Adrenal gland (tissue), 12 donors: ENCODE results near the gene SH3GLB1. TPM values are rescaled to one million over a fixed set of nuclear protein-coding genes. Genes with fewer than 3 reads are reported as not detected.
"Not testable (repeated sequence)": the region's sequence is repeated elsewhere in the genome, so short reads cannot be mapped to it uniquely, and the experiment has no call there.

ENCODE experiments used
- DNase-seq, 7 donors: peaks; one replicate each; pipeline ENCODE4 v3.0.0-alpha.2; 2019 to 2020
- H3K27ac ChIP-seq, 5 donors: fragments of 200-600 bp; sonication (generic) in 4 of 5; 1 replicate in 3 of 5; 2 replicates in 2 of 5; pipeline versions ENCODE4 v1.5.1 to v1.8.0; 2016 to 2020; ENCODE audit warnings: mild to moderate bottlenecking in 1 of 5
- H3K27me3 ChIP-seq: fragments of 200-600 bp; 2 replicates; pipeline ENCODE4 v1.8.0; 2021
- H3K36me3 ChIP-seq, 2 donors: fragments of 200-600 bp; replicated peaks in 1 of 2; 1 replicate in 1 of 2; 2 replicates in 1 of 2; pipeline versions ENCODE4 v1.5.1 to v1.8.0; 2018 to 2022
- H3K4me1 ChIP-seq, 2 donors: fragments of 200-600 bp; replicated peaks in 1 of 2; 1 replicate in 1 of 2; 2 replicates in 1 of 2; pipeline versions ENCODE4 v1.5.1 to v1.8.0; 2018 to 2021
- H3K4me3 ChIP-seq, 4 donors: fragments of 200-600 bp; sonication (generic) in 3 of 4; one replicate each; pipeline ENCODE4 v1.5.1; 2016 to 2018
- H3K9me3 ChIP-seq, 3 donors: fragments of 200-600 bp; sonication (generic) in 1 of 3; replicated peaks in 1 of 3; 1 replicate in 2 of 3; 2 replicates in 1 of 3; pipeline versions ENCODE4 v1.5.1 to v1.8.0; 2016 to 2021
- POLR2A ChIP-seq, 2 donors: fragments of 450-650 bp; IDR thresholded peaks; one replicate each; pipeline ENCODE4 v1.6.1; 2017; ENCODE audit warnings: antibody characterized with exemption in 2 of 2, mild to moderate bottlenecking in 2 of 2, moderate library complexity in 1 of 2
- WGBS, 4 donors: extraction: QIAGEN DNeasy Blood & Tissue Kit in 2 of 4; methylation state at CpG; one replicate each; pipeline versions ENCODE4 v1.1.5 to v1.1.7; 2013 to 2017; 5-methylcytosine and 5-hydroxymethylcytosine counted together
- intact Hi-C, 2 donors: fragments of 100-400 bp; cut with DNase I; formaldehyde crosslinking; loops; one replicate each; pipeline versions ENCODE4 v1.14.1 to v1.15.0; 2022 to 2023
- polyA plus RNA-seq, 3 donors: library from polyadenylated mRNA; stranded (reverse); fragments of 200-250 nt in 2 of 3; fragments of 350-450 nt in 1 of 3; fragmentation: Illumina TruSeq in 1 of 3; extraction: RNeasy Lipid Tissue Mini Kit (QIAGEN cat#74804) in 1 of 3; gene quantifications; one replicate each; pipeline ENCODE4 v1.2.3, GENCODE V29; 2013 to 2014
- total RNA-seq, 9 donors: library from RNA; depleted of rRNA in 4 of 9; stranded (reverse); fragments of >200 nt in 4 of 9; fragments of 120-200 nt in 1 of 9; fragmentation: NEBNext Ultra II Directional in 1 of 9; extraction: Animal tissue kit (Norgen Biotek cat#: 25700) in 1 of 9; gene quantifications; one replicate each; pipeline versions ENCODE4 v1.1.0 to v1.2.4, GENCODE V29; 2013 to 2023
- TF ChIP-seq, protein P1 (sequence below), 6 experiments: fragments of 450-650 bp in 4 of 6; fragments of 200-600 bp in 2 of 6; sonication (generic) in 1 of 6; IDR thresholded peaks; 1 replicate in 5 of 6; 2 replicates in 1 of 6; pipeline versions ENCODE4 v1.5.1 to v1.8.0; 2016 to 2021; ENCODE audit warnings: antibody characterized with exemption in 6 of 6, mild to moderate bottlenecking in 2 of 6, moderate library complexity in 1 of 6
- donor health status: healthy with polysubstance abuse.
- donor health status: Bipolar disorder and iron deficiency.
- donor health status: DM: yes; HTN: yes; CAD: no.
- donor health status: DM: no; HTN: no; CAD: no.
- donor health status: DM: no; HTN: no; CAD: no.
- donor health status: DM: yes; HTN: yes; CAD: no.

SH3GLB1 gene
- total and polyA plus RNA-seq, 12 donors, result 22.5 to 105 (median 51.3) TPM

DNA sequence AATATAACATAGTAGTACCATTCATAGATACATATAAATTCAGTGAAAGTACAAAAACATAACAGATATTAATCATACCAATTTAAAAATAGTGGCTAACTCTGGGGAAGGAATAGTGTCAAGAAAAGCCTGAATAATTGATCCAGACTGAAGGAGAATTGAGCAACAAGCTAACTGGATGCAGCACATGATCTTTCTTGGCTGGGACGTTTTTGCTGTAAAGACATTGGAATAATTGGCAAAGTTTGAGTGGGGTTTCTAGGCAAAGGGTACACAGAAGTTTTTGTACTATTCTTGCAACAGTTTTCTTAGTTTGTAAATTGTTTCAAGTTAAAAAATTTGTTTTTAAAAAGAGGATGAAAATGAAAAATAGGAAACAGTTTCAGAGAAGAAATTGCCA lies 2.6 kb upstream of the SH3GLB1 start:
- intact Hi-C loops, result no loop called here
- no peak for TF ChIP-seq POLR2A (IDR thresholded peaks at IDR 0.05)
- TF ChIP-seq, protein P1, sequence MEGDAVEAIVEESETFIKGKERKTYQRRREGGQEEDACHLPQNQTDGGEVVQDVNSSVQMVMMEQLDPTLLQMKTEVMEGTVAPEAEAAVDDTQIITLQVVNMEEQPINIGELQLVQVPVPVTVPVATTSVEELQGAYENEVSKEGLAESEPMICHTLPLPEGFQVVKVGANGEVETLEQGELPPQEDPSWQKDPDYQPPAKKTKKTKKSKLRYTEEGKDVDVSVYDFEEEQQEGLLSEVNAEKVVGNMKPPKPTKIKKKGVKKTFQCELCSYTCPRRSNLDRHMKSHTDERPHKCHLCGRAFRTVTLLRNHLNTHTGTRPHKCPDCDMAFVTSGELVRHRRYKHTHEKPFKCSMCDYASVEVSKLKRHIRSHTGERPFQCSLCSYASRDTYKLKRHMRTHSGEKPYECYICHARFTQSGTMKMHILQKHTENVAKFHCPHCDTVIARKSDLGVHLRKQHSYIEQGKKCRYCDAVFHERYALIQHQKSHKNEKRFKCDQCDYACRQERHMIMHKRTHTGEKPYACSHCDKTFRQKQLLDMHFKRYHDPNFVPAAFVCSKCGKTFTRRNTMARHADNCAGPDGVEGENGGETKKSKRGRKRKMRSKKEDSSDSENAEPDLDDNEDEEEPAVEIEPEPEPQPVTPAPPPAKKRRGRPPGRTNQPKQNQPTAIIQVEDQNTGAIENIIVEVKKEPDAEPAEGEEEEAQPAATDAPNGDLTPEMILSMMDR (IDR thresholded peaks at IDR 0.05), result no peak

DNA sequence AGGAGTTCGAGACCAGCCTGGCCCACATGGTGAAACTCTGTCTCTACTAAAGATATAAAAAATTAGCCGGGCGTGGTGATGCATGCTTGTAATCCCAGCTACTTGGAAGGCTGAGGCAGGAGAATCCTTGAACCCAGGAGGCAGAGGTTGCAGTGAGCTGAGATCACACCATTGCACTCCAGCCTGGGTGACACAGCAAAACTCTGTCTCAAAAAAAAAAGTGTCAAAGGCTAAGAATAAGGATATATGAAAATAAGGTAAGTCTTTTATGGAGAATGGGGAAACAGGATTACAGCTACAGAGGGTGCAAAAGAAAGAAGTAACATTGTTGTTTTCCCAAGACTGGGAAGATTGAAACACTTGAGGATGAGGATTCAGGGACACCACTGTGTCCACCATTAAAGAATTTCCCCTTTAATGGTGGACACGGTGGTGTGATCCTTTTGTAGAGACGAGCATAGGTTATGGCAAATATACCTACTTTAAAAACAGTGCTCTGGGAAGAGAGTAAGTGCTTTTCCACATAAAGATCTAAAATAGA lies 1.4 kb upstream of the SH3GLB1 start:
- intact Hi-C loops, result not testable (repeated sequence)

More for the DNA sequence above, 2.6 kb upstream of the SH3GLB1 start:
- Histone ChIP-seq H3K27me3 (no peaks in the 10 kb centered on the region), H3K36me3 (no peaks in the 10 kb centered on the region), H3K9me3 (no peaks in the 10 kb centered on the region), H3K27ac (peak overlapping the region in 1 of 5 donors; percentile 2), H3K4me1 (peaks cover 6 to 19% of the 10 kb centered on the region in 2 donors), H3K4me3 (no peak overlapping the region)
- 32 to 37% (median 37%) methylated on average over 1 of the region's 1 CpG for WGBS, 4 donors
- peak in 1 of 7 donors; percentile 8 for DNase-seq

DNA sequence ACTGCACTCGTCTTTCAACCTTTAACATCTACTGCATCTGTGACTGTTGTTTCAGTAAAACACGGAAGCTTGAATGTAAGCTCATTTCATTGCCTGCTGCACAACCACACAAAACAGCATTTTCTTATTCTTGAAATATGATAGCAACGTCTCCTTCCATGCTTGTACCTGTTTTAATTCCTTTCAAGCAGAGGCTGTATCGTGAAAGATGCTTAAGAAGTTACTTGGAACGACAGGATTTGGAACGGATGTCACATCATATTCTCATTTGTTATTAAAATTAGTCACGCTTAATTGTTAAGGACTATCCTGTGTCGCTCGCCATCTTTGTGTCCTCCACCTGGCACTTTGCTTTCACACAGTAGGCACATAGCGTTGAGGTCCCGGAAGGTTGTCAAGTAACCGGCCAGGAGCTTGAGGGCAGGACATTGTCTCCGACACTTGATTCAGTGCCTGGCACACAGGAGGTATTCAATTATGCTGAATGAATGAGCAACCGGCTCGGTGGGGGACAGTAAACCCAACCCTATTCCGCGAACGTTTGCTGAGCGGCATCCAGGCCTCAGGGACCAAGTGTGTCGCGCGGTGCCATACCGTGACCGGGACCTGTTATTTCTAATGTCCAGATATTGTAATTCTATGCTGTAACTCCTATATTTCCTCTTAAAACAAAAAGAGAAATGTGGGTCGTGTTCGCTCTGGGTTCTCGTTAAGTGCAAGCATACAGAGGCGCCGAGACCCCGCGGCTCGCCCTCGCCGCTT lies 499 bp upstream of the SH3GLB1 start:
- peaks cover 13 to 41% of the 10 kb centered on the region in 2 donors for H3K4me1 ChIP-seq
- DNase-seq, result peak in 2 of 7 donors; percentile 47 to 55
- H3K27ac ChIP-seq, result peak overlapping the region in 4 of 5 donors; percentile 87 to 98 (median 96)
- H3K36me3 ChIP-seq, result no peaks in the 10 kb centered on the region
- TF ChIP-seq, protein P1 (IDR thresholded peaks at IDR 0.05), result no peak
- no peaks in the 10 kb centered on the region for H3K27me3 ChIP-seq
- H3K4me3 ChIP-seq, result peak overlapping the region; percentile 23 to 91 (median 66)
- H3K9me3 ChIP-seq, result no peaks in the 10 kb centered on the region
- 5 to 10% (median 7%) methylated on average over 28 to 34 of the region's 34 CpGs for WGBS, 4 donors
- intact Hi-C loops, result no loop called here

More for the DNA sequence above, 1.4 kb upstream of the SH3GLB1 start:
- peaks cover 13 to 32% of the 10 kb centered on the region in 2 donors for H3K4me1 ChIP-seq
- H3K36me3 ChIP-seq, H3K27me3 ChIP-seq, H3K4me3 ChIP-seq, H3K9me3 ChIP-seq: not testable (repeated sequence)
- WGBS, 4 donors, result 71 to 89% (median 82%) methylated on average over 5 of the region's 5 CpGs
- DNase-seq, result peak in 1 of 7 donors; percentile 19
- peak overlapping the region in 1 of 5 donors; percentile 98 for H3K27ac ChIP-seq

DNA sequence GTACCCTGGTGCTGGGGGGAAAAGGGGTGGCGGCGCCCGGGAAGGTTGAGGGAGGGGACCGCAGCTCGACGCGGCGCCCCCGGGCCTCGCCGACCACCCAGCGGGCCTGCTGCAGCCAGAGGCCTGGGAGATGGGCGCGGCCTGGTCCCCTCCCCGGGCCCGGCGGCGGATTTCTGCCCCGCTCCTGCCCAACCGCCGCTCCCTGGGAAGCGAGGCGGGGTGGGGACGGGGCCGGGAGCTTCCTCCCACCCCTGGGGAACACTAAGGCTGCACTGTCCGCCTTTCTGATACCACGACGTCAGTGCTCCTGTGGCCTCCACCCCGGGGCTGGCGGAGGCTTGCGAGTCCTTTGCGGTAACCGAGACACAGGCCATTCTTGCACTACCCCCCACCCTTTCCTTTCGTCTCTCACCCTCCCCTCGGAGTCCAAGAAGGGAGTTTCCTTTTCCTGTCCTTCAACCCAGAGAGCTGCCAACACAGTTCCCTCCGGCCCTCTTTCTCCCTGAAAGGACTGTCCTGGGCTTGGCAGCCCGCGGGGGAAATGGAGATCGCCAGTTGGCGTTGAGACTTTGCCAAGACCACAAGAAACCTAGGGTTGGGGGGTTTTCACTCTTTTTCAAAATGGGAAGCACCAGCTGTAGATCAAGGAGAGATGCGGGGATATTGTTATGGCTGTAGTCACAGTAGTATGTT lies 742 bp downstream of the SH3GLB1 start:
- intact Hi-C loops, result no loop called here
- no peaks in the 10 kb centered on the region for H3K36me3 ChIP-seq
- TF ChIP-seq, protein P1 (IDR thresholded peaks at IDR 0.05), result no peak
- no peak for TF ChIP-seq POLR2A (IDR thresholded peaks at IDR 0.05)
- 0 to 2% (median 1%) methylated on average over 15 to 41 of the region's 41 CpGs for WGBS, 4 donors
- H3K9me3 ChIP-seq, result no peaks in the 10 kb centered on the region
- peak overlapping the region; percentile 87 to 98 (median 95) for H3K27ac ChIP-seq
- H3K27me3 ChIP-seq, result no peaks in the 10 kb centered on the region
- peak; percentile 63 to 76 (median 66) for DNase-seq
- peaks cover 13 to 53% of the 10 kb centered on the region in 2 donors for H3K4me1 ChIP-seq
- H3K4me3 ChIP-seq, result peak overlapping the region; percentile 63 to 91 (median 74)
